ENCODE measurements around the gene LONP2.

Gene LONP2

GRCh38 chr16:48284772-48285409 lies 40.8 kb downstream of the LONP2 start:
- peaks cover 15% of the 10 kb centered on the region for H3K9me3 ChIP-seq (ENCODE audit: control insufficient read depth, low read length)
- H3K14ac ChIP-seq (ENCODE audit: low read length in 2 of 2), result no peak overlapping the region
- no peaks in the 10 kb centered on the region for H3K4me1 ChIP-seq (ENCODE audit: control insufficient read depth, insufficient read depth, low read depth, low read length)
- WGBS, result 80% methylated on average over 2 of the region's 4 CpGs
- H2BK12ac ChIP-seq (ENCODE audit: low read length in 2 of 2), result no peak overlapping the region
- no peak overlapping the region for H3K18ac ChIP-seq (ENCODE audit: low read depth in 1 of 2, low read length in 2 of 2)
- no peak overlapping the region for H2AFZ ChIP-seq (ENCODE audit: low read depth, low read length)
- no peak overlapping the region for H2BK5ac ChIP-seq (ENCODE audit: low read depth, low read length, poor library complexity, severe bottlenecking)
- H2BK15ac ChIP-seq (ENCODE audit: low read depth, poor library complexity, severe bottlenecking), result no peak overlapping the region
- H3K4me3 ChIP-seq (ENCODE audit: insufficient read depth in 1 of 2, low read depth in 1 of 2, low read length in 2 of 2), result no peak overlapping the region
- peaks cover 22% of the 10 kb centered on the region for H3K79me1 ChIP-seq (replicated peaks; ENCODE audit: low read length, poor library complexity, severe bottlenecking)
- H3K4ac ChIP-seq (ENCODE audit: low read depth in 1 of 2, low read length in 2 of 2), result no peak overlapping the region
- no peaks in the 10 kb centered on the region for H3K27me3 ChIP-seq (ENCODE audit: control insufficient read depth in 1 of 2, insufficient read depth in 1 of 2, low read length in 2 of 2)
- H2AK5ac ChIP-seq (ENCODE audit: low read length, severe bottlenecking), result no peak overlapping the region
- H4K8ac ChIP-seq (ENCODE audit: low read length), result no peak overlapping the region
- H3K9ac ChIP-seq (ENCODE audit: low read length), result no peak overlapping the region
- peaks cover 12 to 67% of the 10 kb centered on the region in 2 experiments for H3K36me3 ChIP-seq (ENCODE audit: control insufficient read depth in 1 of 2, insufficient read depth in 2 of 2, low read depth in 1 of 2, low read length in 2 of 2)
- no peak overlapping the region for H4K91ac ChIP-seq (ENCODE audit: low read length)
- H3K27ac ChIP-seq (ENCODE audit: low read length, poor library complexity, severe bottlenecking), result no peak overlapping the region
- no peak for DNase-seq
- H3K4me2 ChIP-seq (ENCODE audit: low read length, poor library complexity, severe bottlenecking), result no peak overlapping the region
- H2BK120ac ChIP-seq (ENCODE audit: low read depth, low read length), result no peak overlapping the region
- H3K23ac ChIP-seq (ENCODE audit: low read length in 2 of 2), result no peak overlapping the region

GRCh38 chr16:48287239-48287638 lies 43.1 kb downstream of the LONP2 start:
- no peak overlapping the region for H2BK12ac ChIP-seq (ENCODE audit: low read length in 2 of 2)
- H3K14ac ChIP-seq (ENCODE audit: low read length in 2 of 2), result no peak overlapping the region
- H2BK5ac ChIP-seq (ENCODE audit: low read depth, low read length, poor library complexity, severe bottlenecking), result no peak overlapping the region
- H3K18ac ChIP-seq (ENCODE audit: low read depth in 1 of 2, low read length in 2 of 2), result no peak overlapping the region
- H2AFZ ChIP-seq (ENCODE audit: low read depth, low read length), result no peak overlapping the region
- H3K9me3 ChIP-seq (ENCODE audit: control insufficient read depth, low read length), result peaks cover 15% of the 10 kb centered on the region
- H3K4me2 ChIP-seq (ENCODE audit: low read length, poor library complexity, severe bottlenecking), result no peak overlapping the region
- no peak for DNase-seq
- no peak overlapping the region for H3K4ac ChIP-seq (ENCODE audit: low read depth in 1 of 2, low read length in 2 of 2)
- H3K27me3 ChIP-seq (ENCODE audit: control insufficient read depth in 1 of 2, insufficient read depth in 1 of 2, low read length in 2 of 2), result no peaks in the 10 kb centered on the region
- H4K8ac ChIP-seq (ENCODE audit: low read length), result no peak overlapping the region
- H4K91ac ChIP-seq (ENCODE audit: low read length), result no peak overlapping the region
- H3K4me3 ChIP-seq (ENCODE audit: insufficient read depth in 1 of 2, low read depth in 1 of 2, low read length in 2 of 2), result no peak overlapping the region
- no peaks in the 10 kb centered on the region for H3K4me1 ChIP-seq (ENCODE audit: control insufficient read depth, insufficient read depth, low read depth, low read length)
- peaks cover 20 to 80% of the 10 kb centered on the region in 2 experiments for H3K36me3 ChIP-seq (ENCODE audit: control insufficient read depth in 1 of 2, insufficient read depth in 2 of 2, low read depth in 1 of 2, low read length in 2 of 2)
- no peak overlapping the region for H3K9ac ChIP-seq (ENCODE audit: low read length)
- H2AK5ac ChIP-seq (ENCODE audit: low read length, severe bottlenecking), result no peak overlapping the region
- H2BK15ac ChIP-seq (ENCODE audit: low read depth, poor library complexity, severe bottlenecking), result no peak overlapping the region
- H3K79me1 ChIP-seq (replicated peaks; ENCODE audit: low read length, poor library complexity, severe bottlenecking), result peaks cover 31% of the 10 kb centered on the region
- H3K27ac ChIP-seq (ENCODE audit: low read length, poor library complexity, severe bottlenecking), result no peak overlapping the region
- no peak overlapping the region for H3K23ac ChIP-seq (ENCODE audit: low read length in 2 of 2)
- H2BK120ac ChIP-seq (ENCODE audit: low read depth, low read length), result no peak overlapping the region

GRCh38 chr16:48291303-48291702 lies 47.2 kb downstream of the LONP2 start:
- H3K4me1 ChIP-seq (ENCODE audit: control insufficient read depth, insufficient read depth, low read depth, low read length), result no peaks in the 10 kb centered on the region
- no peak overlapping the region for H4K8ac ChIP-seq (ENCODE audit: low read length)
- no peak for DNase-seq
- no peak overlapping the region for H3K14ac ChIP-seq (ENCODE audit: low read length in 2 of 2)
- no peak overlapping the region for H4K91ac ChIP-seq (ENCODE audit: low read length)
- no peak overlapping the region for H3K18ac ChIP-seq (ENCODE audit: low read depth in 1 of 2, low read length in 2 of 2)
- peaks cover 25 to 76% of the 10 kb centered on the region in 2 experiments for H3K36me3 ChIP-seq (ENCODE audit: control insufficient read depth in 1 of 2, insufficient read depth in 2 of 2, low read depth in 1 of 2, low read length in 2 of 2)
- no peak overlapping the region for H3K4ac ChIP-seq (ENCODE audit: low read depth in 1 of 2, low read length in 2 of 2)
- WGBS, result 100% methylated on average over 1 of the region's 3 CpGs
- no peak overlapping the region for H3K4me2 ChIP-seq (ENCODE audit: low read length, poor library complexity, severe bottlenecking)
- peaks cover 14% of the 10 kb centered on the region for H3K9me3 ChIP-seq (ENCODE audit: control insufficient read depth, low read length)
- H2BK15ac ChIP-seq (ENCODE audit: low read depth, poor library complexity, severe bottlenecking), result no peak overlapping the region
- no peak overlapping the region for H3K23ac ChIP-seq (ENCODE audit: low read length in 2 of 2)
- H3K27me3 ChIP-seq (ENCODE audit: control insufficient read depth in 1 of 2, insufficient read depth in 1 of 2, low read length in 2 of 2), result no peaks in the 10 kb centered on the region
- peaks cover 34% of the 10 kb centered on the region for H3K79me1 ChIP-seq (replicated peaks; ENCODE audit: low read length, poor library complexity, severe bottlenecking)
- no peak overlapping the region for H2BK5ac ChIP-seq (ENCODE audit: low read depth, low read length, poor library complexity, severe bottlenecking)
- no peak overlapping the region for H3K9ac ChIP-seq (ENCODE audit: low read length)
- H2BK12ac ChIP-seq (ENCODE audit: low read length in 2 of 2), result no peak overlapping the region
- no peak overlapping the region for H3K27ac ChIP-seq (ENCODE audit: low read length, poor library complexity, severe bottlenecking)
- no peak overlapping the region for H2AK5ac ChIP-seq (ENCODE audit: low read length, severe bottlenecking)
- no peak overlapping the region for H3K4me3 ChIP-seq (ENCODE audit: insufficient read depth in 1 of 2, low read depth in 1 of 2, low read length in 2 of 2)
- H2AFZ ChIP-seq (ENCODE audit: low read depth, low read length), result no peak overlapping the region
- no peak overlapping the region for H2BK120ac ChIP-seq (ENCODE audit: low read depth, low read length)

- Histone ChIP-seq H2BK15ac (ENCODE audit: low read depth, poor library complexity, severe bottlenecking) (no peak overlapping the region), H3K9me3 (ENCODE audit: control insufficient read depth, low read length) (peaks cover 10% of the 10 kb centered on the region)
- 83% methylated on average over 2 of the region's 4 CpGs for WGBS
These were observed 47.7 kb downstream of the LONP2 start for GRCh38 chr16:48291754-48292153.

More at GRCh38 chr16:48291754-48292153, 47.7 kb downstream of the LONP2 start:
- DNase-seq, result no peak
- Histone ChIP-seq H2BK5ac (ENCODE audit: low read depth, low read length, poor library complexity, severe bottlenecking) (no peak overlapping the region), H3K4ac (ENCODE audit: low read depth in 1 of 2, low read length in 2 of 2) (no peak overlapping the region), H3K14ac (ENCODE audit: low read length in 2 of 2) (no peak overlapping the region), H2AFZ (ENCODE audit: low read depth, low read length) (no peak overlapping the region), H3K27ac (ENCODE audit: low read length, poor library complexity, severe bottlenecking) (no peak overlapping the region), H3K79me1 (replicated peaks; ENCODE audit: low read length, poor library complexity, severe bottlenecking) (peaks cover 32% of the 10 kb centered on the region), H3K4me2 (ENCODE audit: low read length, poor library complexity, severe bottlenecking) (no peak overlapping the region), H3K9ac (ENCODE audit: low read length) (no peak overlapping the region), H3K27me3 (ENCODE audit: control insufficient read depth in 1 of 2, insufficient read depth in 1 of 2, low read length in 2 of 2) (no peaks in the 10 kb centered on the region), H3K4me3 (ENCODE audit: insufficient read depth in 1 of 2, low read depth in 1 of 2, low read length in 2 of 2) (no peak overlapping the region), H4K8ac (ENCODE audit: low read length) (no peak overlapping the region), H4K91ac (ENCODE audit: low read length) (no peak overlapping the region), H3K4me1 (ENCODE audit: control insufficient read depth, insufficient read depth, low read depth, low read length) (no peaks in the 10 kb centered on the region), H2AK5ac (ENCODE audit: low read length, severe bottlenecking) (no peak overlapping the region), H2BK120ac (ENCODE audit: low read depth, low read length) (no peak overlapping the region), H3K18ac (ENCODE audit: low read depth in 1 of 2, low read length in 2 of 2) (no peak overlapping the region), H3K23ac (ENCODE audit: low read length in 2 of 2) (no peak overlapping the region), H3K36me3 (ENCODE audit: control insufficient read depth in 1 of 2, insufficient read depth in 2 of 2, low read depth in 1 of 2, low read length in 2 of 2) (peaks cover 24 to 76% of the 10 kb centered on the region in 2 experiments), H2BK12ac (ENCODE audit: low read length in 2 of 2) (no peak overlapping the region)
